Neural crest cell (in vitro differentiated cells): ENCODE results near the gene COMMD7. TPM values are rescaled to one million over a fixed set of nuclear protein-coding genes. Genes with fewer than 3 reads are reported as not detected.
A peak's percentile ranks its signal among the peaks of the same experiment; 100 is the strongest.

Experiments
- DNase-seq: peaks from one replicate; pipeline ENCODE4 v3.0.0; 2021; ENCODE audit warnings: low read depth, mixed read lengths, low spot score
- H3K27ac Mint-ChIP-seq: one replicate; pipeline ENCODE4 v1.8.0; 2021; ENCODE audit warnings: mild to moderate bottlenecking, mixed read lengths; ENCODE audit not compliant: unreplicated experiment
- H3K27me3 Mint-ChIP-seq: 2 replicates; pipeline ENCODE4 v1.8.0; 2021; ENCODE audit warnings: low read depth, mild to moderate bottlenecking, mixed read lengths
- H3K36me3 Mint-ChIP-seq: 2 replicates; pipeline ENCODE4 v1.8.0; 2021; ENCODE audit warnings: low read depth, mild to moderate bottlenecking, mixed read lengths
- H3K4me1 Mint-ChIP-seq: 2 replicates; pipeline ENCODE4 v1.8.0; 2021; ENCODE audit warnings: mixed read lengths
- H3K4me3 Mint-ChIP-seq: one replicate; pipeline ENCODE4 v1.8.0; 2021; ENCODE audit warnings: mild to moderate bottlenecking, mixed read lengths
- H3K9me3 Mint-ChIP-seq: 2 replicates; pipeline ENCODE4 v1.8.0; 2021; ENCODE audit warnings: mixed read lengths
- CTCF ChIP-seq: fragments of 200-600 bp; sonication (generic); conservative IDR thresholded peaks from 2 replicates; pipeline ENCODE4 v1.5.0; 2021; ENCODE audit warnings: antibody characterized with exemption, mild to moderate bottlenecking
- total RNA-seq: library from RNA; stranded (reverse); gene quantifications from 2 replicates; pipeline ENCODE4 v1.2.1, GENCODE V29; 2021

COMMD7 gene
- total RNA-seq, 1 donor from 2014 or later, result 60.4 TPM

- no peak for DNase-seq
- H3K4me1 Mint-ChIP-seq, result peaks cover 9% of the 10 kb centered on the region
- H3K9me3 Mint-ChIP-seq, result no peaks in the 10 kb centered on the region
- no peak overlapping the region for H3K4me3 Mint-ChIP-seq
- H3K36me3 Mint-ChIP-seq, result no peaks in the 10 kb centered on the region
- TF ChIP-seq CTCF, result no peak
- H3K27me3 Mint-ChIP-seq, result no peaks in the 10 kb centered on the region
- H3K27ac Mint-ChIP-seq, result no peak overlapping the region
Observed at GRCh38 chr20:32756156-32756555, 12.9 kb upstream of the COMMD7 start.

- Mint-ChIP-seq H3K27ac (peak overlapping the region; percentile 0), H3K27me3 (no peaks in the 10 kb centered on the region), H3K4me1 (peaks cover 17% of the 10 kb centered on the region), H3K4me3 (no peak overlapping the region), H3K9me3 (no peaks in the 10 kb centered on the region), H3K36me3 (no peaks in the 10 kb centered on the region)
- TF ChIP-seq CTCF, result no peak
- DNase-seq, result no peak
Observed at GRCh38 chr20:32753731-32754130, 10.5 kb upstream of the COMMD7 start.

- TF ChIP-seq CTCF, result no peak
- Mint-ChIP-seq H3K4me1 (peaks cover 22% of the 10 kb centered on the region), H3K4me3 (no peak overlapping the region), H3K27ac (no peak overlapping the region), H3K9me3 (no peaks in the 10 kb centered on the region), H3K36me3 (no peaks in the 10 kb centered on the region), H3K27me3 (no peaks in the 10 kb centered on the region)
- DNase-seq, result no peak
Observed at GRCh38 chr20:32752458-32753250, 9.4 kb upstream of the COMMD7 start.

- peaks cover 22% of the 10 kb centered on the region for H3K4me1 Mint-ChIP-seq
- no peaks in the 10 kb centered on the region for H3K9me3 Mint-ChIP-seq
- no peak for DNase-seq
- no peaks in the 10 kb centered on the region for H3K36me3 Mint-ChIP-seq
- no peak overlapping the region for H3K4me3 Mint-ChIP-seq
- no peaks in the 10 kb centered on the region for H3K27me3 Mint-ChIP-seq
- no peak for TF ChIP-seq CTCF
- H3K27ac Mint-ChIP-seq, result no peak overlapping the region
Observed at GRCh38 chr20:32751702-32752457, 8.6 kb upstream of the COMMD7 start.

- Mint-ChIP-seq H3K27me3 (no peaks in the 10 kb centered on the region), H3K27ac (no peak overlapping the region), H3K4me3 (no peak overlapping the region), H3K9me3 (no peaks in the 10 kb centered on the region), H3K36me3 (no peaks in the 10 kb centered on the region), H3K4me1 (peaks cover 22% of the 10 kb centered on the region)
- DNase-seq, result no peak
- TF ChIP-seq CTCF, result no peak
Observed at GRCh38 chr20:32751293-32751692, 8.0 kb upstream of the COMMD7 start.
